Vagina (tissue), 2 donors: ENCODE results near the gene OR11G2.

Source experiments
- POLR2A ChIP-seq, 2 donors: fragments of 450-650 bp; IDR thresholded peaks; one replicate each; pipeline ENCODE4 v1.6.1; 2017; ENCODE audit warnings: antibody characterized with exemption in 2 of 2, mild to moderate bottlenecking in 2 of 2, moderate library complexity in 2 of 2
- POLR2AphosphoS5 ChIP-seq, 2 donors: sonication (generic); formaldehyde crosslinking; IDR thresholded peaks; one replicate each; pipeline ENCODE4 v1.9.0; 2017; ENCODE audit warnings: antibody characterized with exemption in 2 of 2, mild to moderate bottlenecking in 2 of 2, low read depth in 1 of 2; ENCODE audit not compliant: insufficient read depth in 1 of 2
- TF ChIP-seq, protein P1 (sequence below), 3 experiments: fragments of 450-650 bp in 2 of 3; fragments of 200-600 bp in 1 of 3; sonication (generic) in 1 of 3; IDR thresholded peaks; one replicate each; pipeline ENCODE4 v1.5.1; 2017 to 2019; ENCODE audit warnings: antibody characterized with exemption in 3 of 3, mild to moderate bottlenecking in 2 of 3, moderate library complexity in 2 of 3

DNA sequence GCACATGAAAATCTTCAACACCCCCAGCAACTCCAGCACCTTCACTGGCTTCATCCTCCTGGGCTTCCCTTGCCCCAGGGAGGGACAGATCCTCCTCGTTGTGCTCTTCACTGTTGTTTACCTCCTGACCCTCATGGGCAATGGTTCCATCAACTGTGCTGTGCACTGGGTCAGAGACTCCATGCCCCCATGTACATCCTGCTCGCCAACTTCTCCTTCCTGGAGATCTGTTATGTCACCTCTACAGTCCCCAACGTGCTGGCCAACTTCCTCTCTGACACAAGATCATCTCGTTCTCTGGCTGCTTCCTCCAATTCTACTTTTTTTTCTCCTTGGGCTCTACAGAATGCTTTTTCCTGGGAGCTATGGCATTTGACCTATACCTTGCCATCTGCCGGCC, 11.5 kb upstream of the OR11G2 start:
- TF ChIP-seq, protein P1, sequence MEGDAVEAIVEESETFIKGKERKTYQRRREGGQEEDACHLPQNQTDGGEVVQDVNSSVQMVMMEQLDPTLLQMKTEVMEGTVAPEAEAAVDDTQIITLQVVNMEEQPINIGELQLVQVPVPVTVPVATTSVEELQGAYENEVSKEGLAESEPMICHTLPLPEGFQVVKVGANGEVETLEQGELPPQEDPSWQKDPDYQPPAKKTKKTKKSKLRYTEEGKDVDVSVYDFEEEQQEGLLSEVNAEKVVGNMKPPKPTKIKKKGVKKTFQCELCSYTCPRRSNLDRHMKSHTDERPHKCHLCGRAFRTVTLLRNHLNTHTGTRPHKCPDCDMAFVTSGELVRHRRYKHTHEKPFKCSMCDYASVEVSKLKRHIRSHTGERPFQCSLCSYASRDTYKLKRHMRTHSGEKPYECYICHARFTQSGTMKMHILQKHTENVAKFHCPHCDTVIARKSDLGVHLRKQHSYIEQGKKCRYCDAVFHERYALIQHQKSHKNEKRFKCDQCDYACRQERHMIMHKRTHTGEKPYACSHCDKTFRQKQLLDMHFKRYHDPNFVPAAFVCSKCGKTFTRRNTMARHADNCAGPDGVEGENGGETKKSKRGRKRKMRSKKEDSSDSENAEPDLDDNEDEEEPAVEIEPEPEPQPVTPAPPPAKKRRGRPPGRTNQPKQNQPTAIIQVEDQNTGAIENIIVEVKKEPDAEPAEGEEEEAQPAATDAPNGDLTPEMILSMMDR (IDR thresholded peaks at IDR 0.05): no peak
- TF ChIP-seq POLR2A (IDR thresholded peaks at IDR 0.05): no peak
- no peak for TF ChIP-seq POLR2AphosphoS5 (IDR thresholded peaks at IDR 0.05; ENCODE audit: insufficient read depth in 1 of 2, low read depth in 1 of 2)
